Dedifferentiated amniotic fluid mesenchymal stem cell (primary cell): ENCODE data around the gene C11orf52.
"Not testable (repeated sequence)": the region's sequence is repeated elsewhere in the genome, so short reads cannot be mapped to it uniquely, and the experiment has no call there.

Experiments used
- DNase-seq: peaks from one replicate; pipeline ENCODE4 v3.0.0-alpha.2; 2016; ENCODE audit errors: extremely low spot score

Gene C11orf52

GRCh38 chr11:111913031-111913861 is 5.5 kb upstream of the C11orf52 start:
- no peak for DNase-seq

- peak; percentile 77 for DNase-seq
Observed at GRCh38 chr11:111913997-111914396, 4.7 kb upstream of the C11orf52 start.

- DNase-seq, result no peak
Observed at GRCh38 chr11:111916768-111917167, 1.9 kb upstream of the C11orf52 start.

GRCh38 chr11:111917312-111917711 is 1.4 kb upstream of the C11orf52 start:
- no peak for DNase-seq

- no peak for DNase-seq
Observed at GRCh38 chr11:111917788-111918187, 925 bp upstream of the C11orf52 start.

- no peak for DNase-seq
Observed at GRCh38 chr11:111920908-111921307, 2.2 kb downstream of the C11orf52 start.

GRCh38 chr11:111921541-111922230 is 3.0 kb downstream of the C11orf52 start:
- DNase-seq, result no peak

- DNase-seq, result peak; percentile 91
Observed at GRCh38 chr11:111922803-111923202, 4.1 kb downstream of the C11orf52 start.

- peak; percentile 35 for DNase-seq
Observed at GRCh38 chr11:111923351-111923788, 4.7 kb downstream of the C11orf52 start.

GRCh38 chr11:111923951-111924350 is 5.2 kb downstream of the C11orf52 start:
- no peak for DNase-seq

- DNase-seq, result no peak
Observed at GRCh38 chr11:111925953-111926352, 7.2 kb downstream of the C11orf52 start.

- peak; percentile 95 for DNase-seq
Observed at GRCh38 chr11:111926505-111927391, 8.0 kb downstream of the C11orf52 start.

GRCh38 chr11:111930472-111930871 is 11.8 kb downstream of the C11orf52 start:
- DNase-seq, result no peak

GRCh38 chr11:111932611-111932950 is 13.9 kb downstream of the C11orf52 start:
- DNase-seq, result no peak

GRCh38 chr11:111933176-111933575 is 14.5 kb downstream of the C11orf52 start:
- DNase-seq, result not testable (repeated sequence)

GRCh38 chr11:111933872-111934271 is 15.2 kb downstream of the C11orf52 start:
- DNase-seq, result no peak

GRCh38 chr11:111934306-111934705 is 15.6 kb downstream of the C11orf52 start:
- DNase-seq, result no peak

- no peak for DNase-seq
Observed at GRCh38 chr11:111935317-111936039, 16.8 kb downstream of the C11orf52 start.

- DNase-seq, result no peak
Observed at GRCh38 chr11:111936040-111936540, 17.4 kb downstream of the C11orf52 start.

- DNase-seq, result no peak
Observed at GRCh38 chr11:111937461-111937769, 18.7 kb downstream of the C11orf52 start.

- no peak for DNase-seq
Observed at GRCh38 chr11:111937844-111938243, 19.1 kb downstream of the C11orf52 start.
